HCT116 (cell line): ENCODE measurements around the gene KRT78. TPM values are rescaled to one million over a fixed set of nuclear protein-coding genes. Genes with fewer than 3 reads are reported as not detected.

Experiments
- ATAC-seq: fragments of 200-7000 bp; cut with Tn5 transposase; 2 replicates; pipeline ENCODE4 v1.9.1; 2020; ENCODE audit warnings: mild to moderate bottlenecking, moderate library complexity
- BruUV-seq: library from RNA; stranded (reverse); fragments of 400-500 nt; replicated peaks from 2 replicates; lab custom pipeline; 2021; lab: Mats Ljungman, UMichigan
- CTCF ChIA-PET: fragments of 300-600 bp; sonication (Branson Sonifier 250); formaldehyde crosslinking; loops from one replicate; lab custom pipeline; 2021; ENCODE audit warnings: antibody characterized with exemption; lab: Charles Lee
- POLR2A ChIA-PET: fragments of 300-600, 350-600 bp; sonication (Branson Sonifier 250); formaldehyde crosslinking; loops from one replicate; lab custom pipeline; 2021; ENCODE audit warnings: antibody characterized with exemption; lab: Charles Lee
- RAD21 ChIA-PET, 2 experiments: fragments of 300-600 bp; sonication (Branson Sonifier 250); formaldehyde crosslinking; loops; one replicate each; lab custom pipeline; 2023; ENCODE audit warnings: low total read pairs in 2 of 2; ENCODE audit not compliant: uncharacterized antibody in 2 of 2, unreplicated experiment in 2 of 2, low non-redundant PET in 1 of 2; lab: Charles Lee
- DNase-seq: peaks from one replicate; pipeline ENCODE4 v3.0.0-alpha.2; 2010; ENCODE audit warnings: low read depth, low spot score
- H2AFZ ChIP-seq: fragments of 200-600 bp; shearing (Covaris generic), sonication (generic); 2 replicates; pipeline ENCODE4 v1.6.1; 2017; ENCODE audit warnings: low read depth, mixed run types, mixed read lengths, antibody characterized with exemption, low read length; ENCODE audit not compliant: poor library complexity, severe bottlenecking
- H3K27ac ChIP-seq: 2 replicates; pipeline ENCODE4 v1.5.1; 2012; ENCODE audit warnings: low read depth, low read length
- H3K27me3 ChIP-seq: fragments of 200-600 bp; sonication (generic); 2 replicates; pipeline ENCODE4 v1.6.1; 2016; ENCODE audit warnings: mixed run types, low read length, mixed read lengths; ENCODE audit not compliant: insufficient read depth
- H3K36me3 ChIP-seq, 2 experiments: fragments of 200-500 bp in 1 of 2; fragments of 200-600 bp in 1 of 2; sonication (Bioruptor generic) in 1 of 2; sonication (generic) in 1 of 2; 2 replicates each; pipeline versions ENCODE4 v1.5.1 to v1.6.1; 2014 to 2016; ENCODE audit warnings: low read length in 2 of 2, inconsistent platforms in 1 of 2, mixed read lengths in 1 of 2, mixed run types in 1 of 2; ENCODE audit not compliant: insufficient read depth in 2 of 2, control insufficient read depth in 1 of 2
- H3K4me1 ChIP-seq, 2 experiments: fragments of 200-600 bp in 1 of 2; sonication (generic) in 1 of 2; 2 replicates each; pipeline versions ENCODE4 v1.5.1 to v1.6.1; 2012 to 2017; ENCODE audit warnings: low read length in 2 of 2, inconsistent platforms in 1 of 2, mild to moderate bottlenecking in 1 of 2, mixed read lengths in 1 of 2, mixed run types in 1 of 2, moderate library complexity in 1 of 2; ENCODE audit not compliant: insufficient read depth in 2 of 2, control insufficient read depth in 1 of 2
- H3K4me2 ChIP-seq: fragments of 200-600 bp; sonication (generic); 2 replicates; pipeline ENCODE4 v1.6.1; 2017; ENCODE audit warnings: mixed run types, low read length, mixed read lengths
- H3K4me3 ChIP-seq, 2 experiments: fragments of 200-600 bp in 1 of 2; sonication (generic) in 1 of 2; replicated peaks in 1 of 2; 2 replicates each; pipeline ENCODE4 v1.5.1; 2011 to 2016; ENCODE audit warnings: low read length in 2 of 2, control low read depth in 1 of 2, low read depth in 1 of 2, mild to moderate bottlenecking in 1 of 2, mixed read lengths in 1 of 2, mixed run types in 1 of 2
- H3K79me2 ChIP-seq: fragments of 200-600 bp; sonication (generic); 2 replicates; pipeline ENCODE4 v1.6.1; 2017; ENCODE audit warnings: mild to moderate bottlenecking, mixed run types, low read length, moderate library complexity, mixed read lengths; ENCODE audit not compliant: insufficient read depth
- H3K9ac ChIP-seq: fragments of 200-600 bp; sonication (generic); 2 replicates; pipeline ENCODE4 v1.6.1; 2016; ENCODE audit warnings: low read length, mixed read lengths
- H3K9me2 ChIP-seq: fragments of 200-600 bp; sonication (generic), shearing (Covaris generic); 2 replicates; pipeline ENCODE4 v1.6.1; 2017; ENCODE audit warnings: mixed run types, mild to moderate bottlenecking, moderate library complexity; ENCODE audit not compliant: insufficient read depth
- H3K9me3 ChIP-seq, 2 experiments: fragments of 200-500 bp in 1 of 2; fragments of 200-600 bp in 1 of 2; sonication (Bioruptor generic) in 1 of 2; sonication (generic) in 1 of 2; 2 replicates each; pipeline ENCODE4 v1.6.1; 2014 to 2017; ENCODE audit warnings: low read length in 2 of 2, mixed read lengths in 2 of 2, inconsistent platforms in 1 of 2, low read depth in 1 of 2, mild to moderate bottlenecking in 1 of 2, mixed run types in 1 of 2, moderate library complexity in 1 of 2; ENCODE audit not compliant: control insufficient read depth in 1 of 2, insufficient read depth in 1 of 2
- H4K20me1 ChIP-seq: fragments of 200-600 bp; sonication (generic), shearing (Covaris generic); 2 replicates; pipeline ENCODE4 v1.6.1; 2017; ENCODE audit warnings: mixed run types, mild to moderate bottlenecking, moderate library complexity; ENCODE audit not compliant: insufficient read depth
- CTCF ChIP-seq, 3 experiments: fragments of 200-600 bp in 1 of 3; sonication (generic) in 1 of 3; IDR thresholded peaks in 2 of 3; conservative IDR thresholded peaks in 1 of 3; 2 replicates each; pipeline ENCODE4 v1.5.1; 2012 to 2017; ENCODE audit warnings: low read depth in 2 of 3, low read length in 2 of 3, antibody characterized with exemption in 1 of 3, borderline replicate concordance in 1 of 3, control low read depth in 1 of 3, mild to moderate bottlenecking in 1 of 3, mixed read lengths in 1 of 3, mixed run types in 1 of 3, moderate library complexity in 1 of 3; ENCODE audit not compliant: insufficient read depth in 1 of 3
- EGR1 ChIP-seq: IDR thresholded peaks from 2 replicates; pipeline ENCODE4 v1.6.1; 2012; ENCODE audit warnings: low read depth
- ELF1 ChIP-seq: IDR thresholded peaks from 2 replicates; pipeline ENCODE4 v1.6.1; 2012; ENCODE audit warnings: low read depth, borderline replicate concordance
- EZH2 ChIP-seq: fragments of 200-600 bp; sonication (generic); IDR thresholded peaks from 2 replicates; pipeline ENCODE4 v1.6.1; 2017; ENCODE audit warnings: antibody characterized with exemption, mixed run types
- EZH2phosphoT487 ChIP-seq: fragments of 200-600 bp; IDR thresholded peaks from 2 replicates; pipeline ENCODE4 v1.6.1; 2018; ENCODE audit warnings: antibody characterized with exemption, borderline replicate concordance
- FOSL1 ChIP-seq: IDR thresholded peaks from 2 replicates; pipeline ENCODE4 v1.6.1; 2012; ENCODE audit warnings: low read depth
- JUND ChIP-seq: IDR thresholded peaks from 2 replicates; pipeline ENCODE4 v1.6.1; 2012
- POLR2A ChIP-seq: IDR thresholded peaks from 2 replicates; pipeline ENCODE4 v1.7.0; 2011; ENCODE audit warnings: borderline replicate concordance; ENCODE audit not compliant: insufficient read depth, insufficient read length; ENCODE audit errors: extremely low read depth
- POLR2AphosphoS5 ChIP-seq: IDR thresholded peaks from 2 replicates; pipeline ENCODE4 v1.6.1; 2011; ENCODE audit warnings: mild to moderate bottlenecking, low read depth, low read length, moderate library complexity
- RAD21 ChIP-seq: IDR thresholded peaks from 2 replicates; pipeline ENCODE4 v1.6.1; 2012; ENCODE audit warnings: low read depth, mild to moderate bottlenecking
- REST ChIP-seq: IDR thresholded peaks from 2 replicates; pipeline ENCODE4 v1.6.1; 2012; ENCODE audit warnings: low read depth
- SIN3A ChIP-seq: IDR thresholded peaks from 2 replicates; pipeline ENCODE4 v1.6.1; 2012; ENCODE audit warnings: low read depth
- SP1 ChIP-seq: IDR thresholded peaks from 2 replicates; pipeline ENCODE4 v1.6.1; 2012; ENCODE audit warnings: low read depth
- TCF7L2 ChIP-seq: IDR thresholded peaks from 2 replicates; pipeline ENCODE4 v1.7.0; 2011; ENCODE audit warnings: borderline replicate concordance, inconsistent platforms; ENCODE audit not compliant: insufficient read depth, insufficient read length; ENCODE audit errors: extremely low read depth
- YY1 ChIP-seq: IDR thresholded peaks from 2 replicates; pipeline ENCODE4 v1.6.1; 2011; ENCODE audit warnings: low read length, low read depth, moderate library complexity, mild to moderate bottlenecking; ENCODE audit not compliant: insufficient replicate concordance; ENCODE audit errors: extremely low read depth
- ZFX ChIP-seq: fragments of 450-650 bp; IDR thresholded peaks from 2 replicates; pipeline ENCODE4 v1.6.1; 2017
- intact Hi-C: fragments of 100-400 bp; cut with micrococcal nuclease; formaldehyde crosslinking; loops from 2 replicates; pipeline ENCODE4 v1.10.0; 2022
- total RNA-seq: library from RNA; stranded (reverse); gene quantifications from one replicate; pipeline ENCODE4 v1.2.1, GENCODE V29; 2021; ENCODE audit not compliant: unreplicated experiment
- TF ChIP-seq, protein P1 (sequence below): IDR thresholded peaks from 2 replicates; pipeline ENCODE4 v1.6.1; 2012

Gene KRT78
- total RNA-seq, 1 experiment from 2014 or later: not detected

- TF ChIP-seq CTCF (IDR thresholded peaks at IDR 0.05 in 2 of 3, conservative IDR thresholded peaks at IDR 0.05 in 1 of 3; ENCODE audit: borderline replicate concordance in 1 of 3, insufficient read depth in 1 of 3, low read depth in 2 of 3, low read length in 2 of 3): no peak
These were observed 11.5 kb upstream of the KRT78 start (continued) for GRCh38 chr12:52860102-52860823.

GRCh38 chr12:52857500-52857899 is 8.7 kb upstream of the KRT78 start:
- Histone ChIP-seq H3K79me2 (no peaks in the 10 kb centered on the region), H3K27me3 (no peaks in the 10 kb centered on the region), H3K4me2 (peak overlapping the region; percentile 47), H3K9me3 (no peaks in the 10 kb centered on the region), H3K36me3 (no peaks in the 10 kb centered on the region), H3K4me1 (peaks cover 0 to 19% of the 10 kb centered on the region in 2 experiments; a peak in 2 of 4 replicates), H2AFZ (no peak overlapping the region), H4K20me1 (no peaks in the 10 kb centered on the region), H3K9me2 (no peaks in the 10 kb centered on the region), H3K4me3 (no peak overlapping the region), H3K9ac (no peak overlapping the region), H3K27ac (no peak overlapping the region)
- DNase-seq (no peak), ATAC-seq (peak; percentile 70)
- BruUV-seq: no TSS peak
- RAD21 ChIA-PET: no interaction called here
- TF ChIP-seq JUND (no peak), EGR1 (no peak), EZH2 (no peak), POLR2A (no peak), EZH2phosphoT487 (no peak), CTCF (IDR thresholded peaks at IDR 0.05 in 2 of 3, conservative IDR thresholded peaks at IDR 0.05 in 1 of 3; ENCODE audit: borderline replicate concordance in 1 of 3, insufficient read depth in 1 of 3, low read depth in 2 of 3, low read length in 2 of 3) (no peak), TCF7L2 (no peak), ELF1 (no peak), RAD21 (no peak), POLR2AphosphoS5 (no peak), SIN3A (no peak), ZFX (no peak), REST (no peak), YY1 (no peak), SP1 (no peak), FOSL1 (no peak)
- TF ChIP-seq, protein P1, sequence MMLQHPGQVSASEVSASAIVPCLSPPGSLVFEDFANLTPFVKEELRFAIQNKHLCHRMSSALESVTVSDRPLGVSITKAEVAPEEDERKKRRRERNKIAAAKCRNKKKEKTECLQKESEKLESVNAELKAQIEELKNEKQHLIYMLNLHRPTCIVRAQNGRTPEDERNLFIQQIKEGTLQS: no peak
- POLR2A ChIA-PET: no interaction called here
- intact Hi-C loops: no loop called here
- CTCF ChIA-PET: interaction anchor here (1.5 kb wide), 1 partner anchor 13 kb away, joined by 5 read pairs; no protein-coding TSS in a partner anchor
